T-cell (primary cell): Measurements from ENCODE around the gene USP30. TPM values are rescaled to one million over a fixed set of nuclear protein-coding genes. Genes with fewer than 3 reads are reported as not detected.

Source experiments
- ATAC-seq, 4 experiments: fragments of 200-7000 bp in 3 of 4; fragments of 150-1000 bp in 1 of 4; cut with Tn5 transposase; replicated peaks in 1 of 4; 1 replicate in 3 of 4; 2 replicates in 1 of 4; pipeline ENCODE4 v1.10.0; 2021; ENCODE audit warnings: moderate library complexity in 3 of 4, mild to moderate bottlenecking in 2 of 4, moderate number of reproducible peaks in 1 of 4
- CTCF ChIA-PET, 2 donors: fragments of 300-600 bp; sonication (Branson Sonifier 250); formaldehyde crosslinking; loops; one replicate each; lab custom pipeline; 2022; ENCODE audit warnings: antibody characterized with exemption in 2 of 2; lab: Charles Lee
- POLR2A ChIA-PET, 2 donors: fragments of 300-600 bp; sonication (Branson Sonifier 250); formaldehyde crosslinking; loops; one replicate each; lab custom pipeline; 2022; ENCODE audit warnings: antibody characterized with exemption in 2 of 2; lab: Charles Lee
- DNase-seq, 35 experiments: peaks; one replicate each; pipeline versions ENCODE4 v3.0.0 to v3.0.0-alpha.2; 2013 to 2023
- H3K27ac ChIP-seq: one replicate; pipeline ENCODE4 v1.5.1; 2013; ENCODE audit warnings: low read length
- H3K27me3 ChIP-seq, 2 experiments: replicated peaks in 1 of 2; 1 replicate in 1 of 2; 2 replicates in 1 of 2; pipeline versions ENCODE4 v1.6.1 to v1.7.0; 2013; ENCODE audit warnings: low read length in 1 of 2, mixed read lengths in 1 of 2; ENCODE audit not compliant: control insufficient read depth in 2 of 2, insufficient read depth in 2 of 2; ENCODE audit errors: extremely low read depth in 1 of 2
- H3K36me3 ChIP-seq, 2 donors: 1 replicate in 1 of 2; 2 replicates in 1 of 2; pipeline versions ENCODE4 v1.6.1 to v1.7.0; 2013; ENCODE audit warnings: low read length in 1 of 2; ENCODE audit not compliant: control insufficient read depth in 2 of 2, insufficient read depth in 1 of 2; ENCODE audit errors: extremely low read depth in 1 of 2
- H3K4me1 ChIP-seq, 2 experiments: 1 replicate in 1 of 2; 2 replicates in 1 of 2; pipeline versions ENCODE4 v1.6.1 to v1.7.0; 2013; ENCODE audit warnings: low read length in 2 of 2, mixed read lengths in 1 of 2; ENCODE audit not compliant: insufficient read depth in 2 of 2, control insufficient read depth in 1 of 2; ENCODE audit errors: extremely low read depth in 1 of 2
- H3K4me3 ChIP-seq, 2 donors: 1 replicate in 1 of 2; 2 replicates in 1 of 2; pipeline versions ENCODE4 v1.5.1 to v1.7.0; 2013; ENCODE audit warnings: mild to moderate bottlenecking in 2 of 2, low read length in 1 of 2, moderate library complexity in 1 of 2; ENCODE audit not compliant: control insufficient read depth in 1 of 2; ENCODE audit errors: extremely low read depth in 1 of 2
- H3K9me3 ChIP-seq: 2 replicates; pipeline ENCODE4 v1.7.0; 2013
- H3K27ac Mint-ChIP-seq, 2 donors: one replicate each; pipeline ENCODE4 v1.8.0; 2020 to 2021; ENCODE audit warnings: mild to moderate bottlenecking in 2 of 2, mixed read lengths in 2 of 2
- H3K27me3 Mint-ChIP-seq, 2 donors: one replicate each; pipeline ENCODE4 v1.8.0; 2021 to 2022; ENCODE audit warnings: mixed read lengths in 2 of 2
- H3K36me3 Mint-ChIP-seq: one replicate; pipeline ENCODE4 v1.8.0; 2021; ENCODE audit warnings: mixed read lengths
- H3K4me1 Mint-ChIP-seq, 3 donors: one replicate each; pipeline ENCODE4 v1.8.0; 2020 to 2022; ENCODE audit warnings: mixed read lengths in 3 of 3, mild to moderate bottlenecking in 1 of 3
- H3K4me3 Mint-ChIP-seq, 3 donors: one replicate each; pipeline ENCODE4 v1.8.0; 2020 to 2022; ENCODE audit warnings: mild to moderate bottlenecking in 3 of 3, mixed read lengths in 3 of 3, moderate library complexity in 3 of 3
- H3K9me3 Mint-ChIP-seq, 3 donors: one replicate each; pipeline ENCODE4 v1.8.0; 2020 to 2022; ENCODE audit warnings: mixed read lengths in 3 of 3
- WGBS: methylation state at CpG from one replicate; pipeline ENCODE4 v1.1.5; 2013; ENCODE audit warnings: missing lambda C conversion rate; ENCODE audit not compliant: insufficient coverage; 5-methylcytosine and 5-hydroxymethylcytosine counted together
- total RNA-seq, 35 experiments: library from RNA in 6 of 35; stranded (reverse) in 6 of 35; fragments of 120-200 nt in 1 of 35; gene quantifications; one replicate each; pipeline versions ENCODE4 v1.2.1 to v1.2.4 and lab custom pipeline; 2013 to 2026

USP30 gene
- total RNA-seq, 5 donors from 2014 or later (not counting 1 experiment from before 2014, with no cell fraction given): 9.8 to 20.9 (median 13.9) TPM

DNA sequence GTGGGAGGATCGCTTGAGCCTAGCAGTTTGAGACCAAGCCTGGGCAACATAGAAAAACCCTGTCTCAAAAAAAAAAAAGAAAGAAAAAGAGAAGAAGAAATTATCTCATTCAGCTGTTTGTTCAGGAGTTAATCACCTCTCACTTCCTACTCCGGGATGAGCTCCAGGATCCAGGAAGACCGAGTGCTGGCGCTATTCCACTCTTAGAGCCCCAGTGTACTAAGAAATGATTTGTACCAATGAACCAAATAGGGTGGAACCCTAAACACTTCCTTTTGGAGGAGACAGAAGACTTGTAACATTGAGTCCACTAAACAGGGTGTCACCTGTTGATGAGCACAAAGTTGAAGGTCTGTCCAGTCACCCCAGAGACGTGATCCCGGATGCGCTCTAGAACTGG is 37.3 kb downstream of the USP30 start:
- no peaks in the 10 kb centered on the region for H3K27me3 Mint-ChIP-seq
- H3K27ac ChIP-seq: no peak overlapping the region
- ATAC-seq (no peak), DNase-seq (no peak)
- 98% methylated on average over 3 of the region's 7 CpGs for WGBS
- peaks cover 8 to 33% of the 10 kb centered on the region in 2 experiments for H3K4me1 ChIP-seq
- no peak overlapping the region for H3K4me3 Mint-ChIP-seq
- no peak overlapping the region for H3K4me3 ChIP-seq
- H3K4me1 Mint-ChIP-seq: peaks cover 29 to 32% (median 31%) of the 10 kb centered on the region in 3 donors
- H3K27me3 ChIP-seq: no peaks in the 10 kb centered on the region
- peaks cover 3 to 52% of the 10 kb centered on the region in 2 donors for H3K36me3 ChIP-seq
- peaks cover 26% of the 10 kb centered on the region for H3K36me3 Mint-ChIP-seq
- H3K9me3 ChIP-seq: no peaks in the 10 kb centered on the region
- ChIA-PET CTCF (interaction anchor here (0.7 to 1.1 kb wide), 2 partner anchors 10 to 22 kb away, joined by 6 to 7 read pairs; no protein-coding TSS in a partner anchor), POLR2A (interaction anchor here (0.6 to 0.7 kb wide), 2 partner anchors 32 to 139 kb away, joined by 3 to 8 read pairs; no protein-coding TSS in a partner anchor)
- H3K27ac Mint-ChIP-seq: no peak overlapping the region
- no peaks in the 10 kb centered on the region for H3K9me3 Mint-ChIP-seq

DNA sequence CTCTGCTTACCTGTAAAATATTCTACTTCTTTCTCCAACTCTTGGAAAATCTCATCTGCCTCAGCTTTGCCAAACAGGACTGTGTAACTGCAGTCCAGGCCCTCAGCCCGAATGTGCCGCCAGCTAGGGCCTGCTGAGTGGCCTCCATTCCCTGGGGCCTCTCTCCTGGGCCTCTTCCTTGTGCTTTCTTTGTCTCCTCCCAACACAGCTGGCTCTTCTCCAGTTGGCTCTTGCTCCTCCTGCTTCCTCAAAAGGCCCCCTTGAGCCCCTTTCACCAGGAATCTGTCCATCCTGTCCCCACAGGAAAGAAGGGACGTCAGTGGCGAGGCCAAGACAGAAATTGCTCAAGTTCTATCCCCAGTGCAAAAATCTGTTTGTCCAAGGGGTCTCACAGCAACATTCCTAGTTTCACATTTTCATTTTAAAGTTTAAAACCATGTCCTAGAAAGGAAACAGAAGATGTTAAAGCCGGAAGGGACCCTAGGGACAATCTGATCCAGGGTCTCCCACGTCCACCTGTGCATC is 40.2 kb downstream of the USP30 start:
- H3K27ac ChIP-seq: peak overlapping the region; percentile 74
- peaks cover 3 to 25% of the 10 kb centered on the region in 2 donors for H3K36me3 ChIP-seq
- ChIA-PET CTCF (interaction anchor here in 1 of 2 donors (0.6 to 1.8 kb wide), 7 partner anchors 19 to 530 kb away, joined by 3 to 8 read pairs (median 4); partner anchors contain the start of gene ISCU), POLR2A (interaction anchor here in 1 of 2 donors (0.7 kb wide), 2 partner anchors 16 to 452 kb away, joined by 3 to 4 read pairs; no protein-coding TSS in a partner anchor)
- H3K9me3 ChIP-seq: no peaks in the 10 kb centered on the region
- peak overlapping the region; percentile 83 to 87 (median 83) for H3K4me3 Mint-ChIP-seq
- peaks cover 29 to 32% (median 31%) of the 10 kb centered on the region in 3 donors for H3K4me1 Mint-ChIP-seq
- ATAC-seq: no peak
- H3K4me1 ChIP-seq: peaks cover 8 to 38% of the 10 kb centered on the region in 2 experiments
- H3K4me3 ChIP-seq: peak overlapping the region; percentile 79 to 80
- no peak for DNase-seq
- no peaks in the 10 kb centered on the region for H3K27me3 Mint-ChIP-seq
- WGBS: 64% methylated on average over 5 of the region's 6 CpGs
- H3K36me3 Mint-ChIP-seq: peaks cover 12% of the 10 kb centered on the region
- no peaks in the 10 kb centered on the region for H3K27me3 ChIP-seq
- peak overlapping the region; percentile 79 to 89 for H3K27ac Mint-ChIP-seq
- no peaks in the 10 kb centered on the region for H3K9me3 Mint-ChIP-seq

DNA sequence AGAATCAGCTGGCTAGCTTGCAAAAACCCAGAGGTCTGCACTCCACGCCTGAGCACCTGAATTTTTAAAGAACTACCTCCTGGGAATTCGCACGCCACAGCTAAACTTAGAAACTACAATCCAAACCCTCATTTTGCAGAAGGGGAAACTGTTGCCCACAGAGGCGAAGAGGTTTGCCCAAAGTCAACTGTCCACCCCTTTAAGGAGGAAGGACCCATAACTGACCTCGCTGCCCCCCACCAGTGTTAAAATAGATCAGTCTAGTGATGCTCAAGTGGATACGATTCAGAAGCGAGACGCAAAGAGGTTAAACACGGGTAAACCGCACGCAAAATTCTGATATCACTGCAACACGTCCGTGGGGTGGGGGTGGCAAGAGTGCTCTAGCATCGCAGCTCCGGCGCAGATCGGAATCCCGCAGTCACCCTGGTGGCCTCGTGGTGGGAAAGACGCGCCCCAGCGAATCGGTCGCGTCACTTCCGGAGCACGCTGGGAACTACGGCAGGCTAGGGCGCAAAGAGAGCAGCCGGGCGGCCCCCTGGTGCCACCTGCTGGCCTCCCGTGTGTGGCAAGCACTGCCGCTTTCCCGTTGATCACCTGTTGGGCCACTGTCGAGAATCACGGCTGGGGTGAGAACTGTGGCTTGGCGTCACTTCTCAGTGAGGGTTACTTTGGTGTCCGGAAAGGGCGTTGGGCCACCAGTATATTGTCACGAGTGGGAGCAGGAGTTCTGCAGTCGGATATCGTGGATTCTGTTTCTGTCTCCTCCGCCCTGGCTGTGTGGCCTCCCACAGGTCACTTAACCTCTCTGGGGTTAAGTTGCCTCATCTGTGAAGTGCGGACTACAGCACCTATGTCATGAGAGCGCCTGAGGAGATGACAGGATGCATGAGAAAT is 40.9 kb downstream of the USP30 start, which contains the start of gene ALKBH2:
TSS of gene ALKBH2 (minus strand) at position 451 of the 897 bp plus-strand sequence. CDS start 686 bp downstream, outside the sequence.
- H3K36me3 ChIP-seq: peaks cover 3 to 19% of the 10 kb centered on the region in 2 donors
- Mint-ChIP-seq H3K36me3 (peaks cover 8% of the 10 kb centered on the region), H3K27me3 (no peaks in the 10 kb centered on the region), H3K4me3 (peak within 1 kb of the TSS; percentile 83 to 87 (median 83)), H3K4me1 (peaks cover 31 to 34% (median 33%) of the 10 kb centered on the region in 3 donors), H3K27ac (peak within 1 kb of the TSS; percentile 79 to 89), H3K9me3 (no peaks in the 10 kb centered on the region)
- peak within 1 kb of the TSS; percentile 74 for H3K27ac ChIP-seq
- ATAC-seq (peak; percentile 72 to 80 (median 76)), DNase-seq (peak; percentile 86 to 98 (median 95))
- peak within 1 kb of the TSS; percentile 79 to 80 for H3K4me3 ChIP-seq
- POLR2A ChIA-PET: no interaction called here
- 4% methylated on average over 41 of the region's 45 CpGs for WGBS
- H3K4me1 ChIP-seq: peaks cover 8 to 42% of the 10 kb centered on the region in 2 experiments
- no peaks in the 10 kb centered on the region for H3K27me3 ChIP-seq
- H3K9me3 ChIP-seq: no peaks in the 10 kb centered on the region
- CTCF ChIA-PET: interaction anchor here (0.6 to 2.7 kb wide), 10 partner anchors 19 to 1482 kb away, joined by 3 to 9 read pairs (median 4); partner anchors contain the start of gene ISCU (in 1 of the 2)

DNA sequence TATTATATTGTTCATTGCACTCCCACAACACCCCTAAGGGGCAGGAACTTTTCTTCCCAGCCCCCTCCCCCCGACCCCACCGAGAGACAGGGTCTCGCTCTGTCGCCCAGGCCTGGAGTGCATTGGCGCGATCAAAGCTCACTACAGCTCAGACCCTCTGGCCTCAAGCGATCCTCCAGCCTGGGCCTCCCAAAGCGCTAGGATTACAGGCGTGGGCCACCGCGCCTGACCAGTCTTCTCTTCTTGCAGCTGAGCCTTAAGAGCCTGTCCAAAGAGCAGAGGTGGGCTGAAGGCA is 44.7 kb downstream of the USP30 start:
- peaks cover 12% of the 10 kb centered on the region for H3K36me3 Mint-ChIP-seq
- Histone ChIP-seq H3K9me3 (no peaks in the 10 kb centered on the region), H3K27me3 (no peaks in the 10 kb centered on the region), H3K4me1 (peaks cover 12 to 51% of the 10 kb centered on the region in 2 experiments), H3K27ac (no peak overlapping the region), H3K36me3 (peaks cover 0 to 3% of the 10 kb centered on the region in 2 donors), H3K4me3 (no peak overlapping the region)
- ChIA-PET POLR2A (interaction anchor here in 1 of 2 donors (0.6 kb wide), 1 partner anchor 58 kb away, joined by 4 read pairs; no protein-coding TSS in a partner anchor), CTCF (no interaction called here)
- H3K27ac Mint-ChIP-seq: no peak overlapping the region
- 52% methylated on average over 9 of the region's 11 CpGs for WGBS
- peaks cover 45 to 49% (median 48%) of the 10 kb centered on the region in 3 donors for H3K4me1 Mint-ChIP-seq
- H3K27me3 Mint-ChIP-seq: no peaks in the 10 kb centered on the region
- ATAC-seq (no peak), DNase-seq (no peak)
- no peaks in the 10 kb centered on the region for H3K9me3 Mint-ChIP-seq
- H3K4me3 Mint-ChIP-seq: peak overlapping the region in 1 of 3 donors; percentile 86

DNA sequence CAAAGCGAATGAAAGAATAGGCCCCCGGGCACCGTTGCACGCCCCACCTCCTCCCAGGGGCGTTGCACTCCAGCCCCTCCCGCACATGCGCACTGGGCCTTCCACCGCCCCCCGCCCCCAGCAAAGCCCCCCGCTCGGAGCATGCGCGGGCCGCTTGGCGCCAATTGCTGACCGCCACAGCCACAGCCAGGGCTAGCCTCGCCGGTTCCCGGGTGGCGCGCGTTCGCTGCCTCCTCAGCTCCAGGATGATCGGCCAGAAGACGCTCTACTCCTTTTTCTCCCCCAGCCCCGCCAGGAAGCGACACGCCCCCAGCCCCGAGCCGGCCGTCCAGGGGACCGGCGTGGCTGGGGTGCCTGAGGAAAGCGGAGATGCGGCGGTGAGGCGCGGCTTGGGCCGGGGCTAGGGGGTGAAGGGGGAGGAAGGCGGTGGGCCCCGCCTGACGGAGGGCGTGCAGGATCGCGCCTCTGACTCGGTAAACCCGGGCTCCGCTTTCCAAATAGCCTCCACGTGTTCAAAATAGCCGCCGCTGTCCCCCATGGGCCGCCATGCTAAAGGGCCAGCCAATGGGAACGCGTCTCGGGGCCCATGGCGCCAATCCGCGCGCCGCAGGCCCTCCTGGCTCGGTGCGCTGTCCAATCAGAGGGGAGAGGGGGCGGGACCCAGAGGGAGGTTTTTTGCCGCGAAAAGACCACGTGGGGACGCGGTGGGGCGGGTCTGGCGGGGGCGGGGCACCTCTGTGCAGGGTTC is 45.2 kb downstream of the USP30 start, which contains the start of gene UNG:
TSS of gene UNG (plus strand) at position 163 of the 748 bp plus-strand sequence. CDS start at position 246, 83 bp downstream.
- 1% methylated on average over 60 of the region's 71 CpGs for WGBS
- Mint-ChIP-seq H3K9me3 (no peaks in the 10 kb centered on the region), H3K27ac (peak within 1 kb of the TSS; percentile 85 to 89), H3K4me1 (peaks cover 40 to 43% (median 43%) of the 10 kb centered on the region in 3 donors), H3K36me3 (peaks cover 16% of the 10 kb centered on the region), H3K4me3 (peak within 1 kb of the TSS; percentile 83 to 86 (median 85)), H3K27me3 (no peaks in the 10 kb centered on the region)
- POLR2A ChIA-PET: interaction anchor here in 1 of 2 donors (0.6 kb wide), 1 partner anchor 58 kb away, joined by 4 read pairs; no protein-coding TSS in a partner anchor
- Histone ChIP-seq H3K27me3 (no peaks in the 10 kb centered on the region), H3K9me3 (no peaks in the 10 kb centered on the region), H3K36me3 (peaks cover 3% of the 10 kb centered on the region in 2 donors), H3K4me3 (peak within 1 kb of the TSS; percentile 74 to 85), H3K27ac (peak within 1 kb of the TSS; percentile 53), H3K4me1 (peaks cover 7 to 46% of the 10 kb centered on the region in 2 experiments)
- DNase-seq (peak; percentile 91 to 98 (median 96)), ATAC-seq (peak; percentile 90 to 94 (median 91))
- CTCF ChIA-PET: no interaction called here
